AG09309 (cell line): ENCODE results near the gene RAX.

Experiments used
- DNase-seq: peaks from one replicate; pipeline ENCODE4 v3.0.0-alpha.2; 2010; ENCODE audit warnings: low read depth
- H3K4me3 ChIP-seq: 2 replicates; pipeline ENCODE4 v1.5.1; 2011; ENCODE audit warnings: mild to moderate bottlenecking, low read depth, low read length, moderate library complexity; ENCODE audit not compliant: control insufficient read depth
- TF ChIP-seq, protein P1 (sequence below): IDR thresholded peaks from 2 replicates; pipeline ENCODE4 v1.5.1; 2011; ENCODE audit warnings: mild to moderate bottlenecking, low read depth, low read length, inconsistent platforms; ENCODE audit not compliant: insufficient read depth, control insufficient read depth; ENCODE audit errors: missing control alignments

RAX gene

DNA sequence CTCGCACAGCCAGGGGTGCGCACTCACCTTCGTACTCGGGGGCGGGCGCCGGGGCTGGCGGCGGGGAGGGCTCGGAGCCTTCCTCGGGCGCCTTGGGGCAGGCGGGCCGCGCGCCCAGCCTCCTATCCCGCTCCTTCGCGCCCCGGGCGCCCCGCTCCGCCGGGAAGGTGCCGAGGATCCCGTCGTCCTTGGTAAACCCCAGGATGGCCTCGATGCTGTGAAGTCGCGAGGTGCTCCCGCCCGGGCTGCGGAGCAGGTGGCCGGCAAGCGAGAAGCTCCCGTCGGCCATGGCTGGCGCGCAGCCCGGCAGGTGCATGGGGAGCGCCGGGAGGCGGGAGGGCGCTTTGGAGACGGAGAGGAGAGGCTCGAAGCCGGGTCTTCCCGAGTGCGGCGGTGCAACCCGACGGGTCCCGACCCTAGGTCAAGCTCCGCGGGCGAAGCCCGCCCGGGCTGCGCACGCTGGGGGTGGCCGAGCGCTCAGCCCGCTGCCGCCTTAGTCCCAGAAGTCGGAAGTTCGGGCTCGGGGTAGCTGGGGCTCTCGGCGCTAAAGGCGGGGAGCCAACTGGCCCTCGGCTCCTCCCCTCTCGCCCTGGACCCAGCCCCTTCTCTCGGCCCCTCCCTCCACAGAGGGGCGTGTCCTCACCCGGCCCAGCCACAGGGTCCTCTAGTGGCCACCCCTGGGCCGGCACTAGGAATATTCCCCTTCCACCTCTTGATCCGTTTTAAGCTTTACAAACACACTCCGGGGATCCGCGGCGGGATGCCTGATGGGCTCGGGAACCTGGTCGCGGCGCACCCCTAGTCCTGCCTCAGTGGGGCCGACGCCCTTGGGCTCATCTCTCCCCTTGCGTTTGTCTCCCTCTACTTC is at the start of gene RAX:
Gene RAX, minus strand, starts transcription at position 564 of the 868 bp plus-strand sequence. Its CDS starts 248 bp downstream, at position 316.
- H3K4me3 ChIP-seq: peak within 1 kb of the TSS; percentile 4; the same call in 1 of the 2 replicates
- DNase-seq: no peak
- TF ChIP-seq, protein P1, sequence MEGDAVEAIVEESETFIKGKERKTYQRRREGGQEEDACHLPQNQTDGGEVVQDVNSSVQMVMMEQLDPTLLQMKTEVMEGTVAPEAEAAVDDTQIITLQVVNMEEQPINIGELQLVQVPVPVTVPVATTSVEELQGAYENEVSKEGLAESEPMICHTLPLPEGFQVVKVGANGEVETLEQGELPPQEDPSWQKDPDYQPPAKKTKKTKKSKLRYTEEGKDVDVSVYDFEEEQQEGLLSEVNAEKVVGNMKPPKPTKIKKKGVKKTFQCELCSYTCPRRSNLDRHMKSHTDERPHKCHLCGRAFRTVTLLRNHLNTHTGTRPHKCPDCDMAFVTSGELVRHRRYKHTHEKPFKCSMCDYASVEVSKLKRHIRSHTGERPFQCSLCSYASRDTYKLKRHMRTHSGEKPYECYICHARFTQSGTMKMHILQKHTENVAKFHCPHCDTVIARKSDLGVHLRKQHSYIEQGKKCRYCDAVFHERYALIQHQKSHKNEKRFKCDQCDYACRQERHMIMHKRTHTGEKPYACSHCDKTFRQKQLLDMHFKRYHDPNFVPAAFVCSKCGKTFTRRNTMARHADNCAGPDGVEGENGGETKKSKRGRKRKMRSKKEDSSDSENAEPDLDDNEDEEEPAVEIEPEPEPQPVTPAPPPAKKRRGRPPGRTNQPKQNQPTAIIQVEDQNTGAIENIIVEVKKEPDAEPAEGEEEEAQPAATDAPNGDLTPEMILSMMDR: peak; percentile 15

DNA sequence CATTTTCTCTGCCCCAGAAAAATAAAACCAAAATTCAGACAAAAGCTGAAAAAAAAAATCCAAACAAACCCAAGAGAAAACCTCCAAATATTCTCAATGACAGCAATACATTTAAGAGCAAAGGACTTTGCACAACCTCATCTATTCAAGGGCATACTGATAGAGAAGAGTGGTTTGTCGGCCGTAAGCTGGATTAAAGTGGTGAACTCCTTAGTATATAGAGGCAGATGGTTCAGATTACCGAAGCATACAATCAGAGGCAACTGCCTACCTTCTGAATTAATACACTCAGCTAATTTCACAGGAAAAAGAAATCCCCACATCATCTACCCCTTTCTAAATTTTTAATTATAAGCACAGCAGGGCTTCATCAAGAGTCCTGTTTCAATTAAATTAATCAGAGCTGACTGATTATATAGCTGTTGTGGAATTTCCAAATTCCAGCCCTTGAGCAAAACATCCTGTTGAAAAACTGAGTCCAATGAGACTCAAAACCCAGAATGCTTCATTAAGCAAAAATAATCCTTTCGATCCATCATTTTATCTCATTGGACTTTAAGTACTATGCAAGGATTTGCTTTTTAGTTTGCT is 45.3 kb upstream of the RAX start, which contains the start of gene CPLX4:
Gene CPLX4, minus strand, starts transcription at position 190 of the 591 bp plus-strand sequence. Its CDS starts 187 bp downstream, at position 3.
- no peak for DNase-seq
- TF ChIP-seq, protein P1: no peak
- H3K4me3 ChIP-seq: no peak within 1 kb of the TSS

DNA sequence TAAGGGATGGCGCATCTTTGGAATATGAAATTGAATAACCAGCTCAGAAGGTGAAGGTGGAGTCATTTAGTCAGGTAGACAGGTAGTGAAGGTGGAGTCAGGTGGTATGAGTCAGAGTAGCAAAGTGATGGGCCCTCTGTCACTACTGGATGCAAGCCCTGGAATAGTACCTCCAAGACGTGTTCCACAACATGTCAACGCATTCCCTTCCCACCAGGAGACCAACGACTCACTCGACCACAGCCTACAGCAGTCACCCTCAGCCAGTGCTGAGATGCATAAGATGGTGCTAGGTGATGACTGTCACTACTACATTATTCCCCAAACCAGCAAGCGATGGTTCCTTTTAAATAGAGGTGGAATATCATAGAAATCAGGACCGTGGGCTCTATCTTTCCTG is 38.4 kb upstream of the RAX start:
- no peak overlapping the region for H3K4me3 ChIP-seq
- no peak for DNase-seq
- TF ChIP-seq, protein P1: no peak

DNA sequence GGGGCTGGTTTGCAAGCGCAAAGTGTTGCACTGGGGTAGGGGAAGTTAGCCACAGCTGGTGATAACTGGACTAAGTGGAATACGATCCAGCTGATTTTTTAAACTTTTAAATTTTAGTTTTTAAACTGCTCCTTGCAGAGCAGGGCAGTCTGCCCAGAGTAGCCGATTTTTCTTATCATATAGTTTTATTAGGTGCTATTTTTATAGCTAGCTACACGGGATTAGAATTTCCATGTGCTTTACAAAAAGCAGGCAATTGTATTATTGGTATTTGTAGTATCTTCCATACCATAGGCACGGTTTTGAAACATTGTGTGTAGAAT is 35.6 kb upstream of the RAX start:
- H3K4me3 ChIP-seq: peak overlapping the region; percentile 34

DNA sequence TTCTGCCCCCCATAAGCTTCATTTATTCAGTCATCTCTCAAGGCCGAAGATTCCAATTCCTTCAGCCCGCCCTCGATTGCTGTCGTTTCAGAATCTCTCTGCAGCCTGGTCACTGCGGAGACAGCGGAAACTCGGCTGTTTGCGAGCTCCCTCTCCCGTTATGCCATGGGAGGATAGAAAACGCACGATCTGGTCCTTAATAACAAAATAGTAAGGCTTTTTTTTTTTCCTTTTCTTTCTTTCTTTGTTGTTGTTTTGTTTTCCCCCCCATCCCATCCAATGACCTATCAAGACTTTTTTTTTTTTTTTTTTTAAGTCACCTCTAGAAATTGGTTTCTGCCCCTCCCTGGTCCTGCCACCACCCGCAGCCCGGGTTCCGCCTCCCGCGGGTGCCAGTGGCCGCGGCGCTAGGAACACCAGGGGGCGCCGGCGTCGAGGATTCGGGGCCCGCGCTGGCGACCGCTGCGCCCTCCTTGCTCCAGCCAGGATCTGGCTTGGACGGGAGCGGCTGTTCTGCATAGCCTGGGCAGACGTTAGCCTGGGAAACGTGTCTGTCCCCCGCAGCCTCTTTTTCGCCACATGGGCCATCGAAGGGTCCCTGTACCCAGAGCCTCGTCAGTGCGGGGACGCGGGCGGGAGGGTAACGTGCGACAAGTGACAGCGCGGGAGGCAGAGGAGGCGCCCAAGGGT is 35.1 kb upstream of the RAX start:
- H3K4me3 ChIP-seq: peak overlapping the region; percentile 34
- TF ChIP-seq, protein P1: peak; percentile 66
- no peak for DNase-seq

More for the DNA sequence above, 35.6 kb upstream of the RAX start:
- no peak for DNase-seq
- TF ChIP-seq, protein P1: no peak

DNA sequence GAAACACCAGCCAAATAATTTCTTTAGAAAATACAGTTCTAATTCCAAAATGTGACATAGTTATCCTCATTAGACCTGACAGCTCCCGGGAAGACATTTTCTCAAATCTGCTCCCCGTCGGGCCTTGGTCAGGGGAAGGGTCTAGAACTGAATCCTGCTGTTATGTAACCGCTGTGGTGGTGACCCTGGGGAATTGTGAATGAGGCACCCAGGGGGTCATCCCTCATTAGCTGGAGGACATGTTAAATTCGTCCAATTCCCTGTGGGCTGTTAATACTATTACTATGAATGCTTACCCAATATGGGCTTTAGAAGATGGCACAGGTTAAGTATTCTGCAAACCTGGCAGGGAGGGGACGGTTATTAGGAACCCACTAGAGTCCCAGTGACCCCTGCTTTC is 33.4 kb upstream of the RAX start:
- DNase-seq: no peak
- TF ChIP-seq, protein P1: no peak

More for the DNA sequence above, 33.4 kb upstream of the RAX start:
- no peak overlapping the region for H3K4me3 ChIP-seq
